PC-9 (cell line): ENCODE data around the gene GPATCH2. TPM values are rescaled to one million over a fixed set of nuclear protein-coding genes. Genes with fewer than 3 reads are reported as not detected.

ENCODE experiments used
- BruUV-seq: library from RNA; stranded (reverse); fragments of 400-500 nt; replicated peaks from 2 replicates; lab custom pipeline; 2021; lab: Mats Ljungman, UMichigan
- CTCF ChIA-PET: fragments of 300-600 bp; sonication (Branson Sonifier 250); formaldehyde crosslinking; loops from one replicate; lab custom pipeline; 2022; ENCODE audit warnings: antibody characterized with exemption; lab: Charles Lee
- POLR2A ChIA-PET: fragments of 300-600 bp; sonication (Branson Sonifier 250); formaldehyde crosslinking; loops from one replicate; lab custom pipeline; 2022; ENCODE audit warnings: antibody characterized with exemption; ENCODE audit not compliant: unreplicated experiment; lab: Charles Lee
- DNase-seq, 2 experiments: peaks; one replicate each; pipeline versions ENCODE4 v3.0.0 to v3.0.0-alpha.2; 2015 to 2022; ENCODE audit warnings: mixed read lengths in 1 of 2
- H2AFZ ChIP-seq: fragments of 200-600 bp; sonication (generic); 2 replicates; pipeline ENCODE4 v1.8.1; 2017; ENCODE audit warnings: antibody characterized with exemption
- H3F3A ChIP-seq: fragments of 200-600 bp; sonication (generic); 2 replicates; pipeline ENCODE4 v1.8.1; 2017; ENCODE audit warnings: antibody characterized with exemption, mild to moderate bottlenecking, low read depth; ENCODE audit not compliant: insufficient read depth
- H3K27ac ChIP-seq: fragments of 200-600 bp; sonication (generic); 2 replicates; pipeline ENCODE4 v1.6.1; 2016; ENCODE audit warnings: mixed run types
- H3K27me3 ChIP-seq: fragments of 200-600 bp; sonication (generic); 2 replicates; pipeline ENCODE4 v1.6.1; 2016; ENCODE audit warnings: low read depth, mixed run types; ENCODE audit not compliant: insufficient read depth
- H3K36me3 ChIP-seq: fragments of 200-600 bp; sonication (generic); 2 replicates; pipeline ENCODE4 v1.6.1; 2016; ENCODE audit warnings: low read depth, mixed run types
- H3K4me1 ChIP-seq: fragments of 200-600 bp; sonication (generic); replicated peaks from 2 replicates; pipeline ENCODE4 v1.6.1; 2016; ENCODE audit warnings: mixed run types; ENCODE audit not compliant: insufficient read depth
- H3K4me2 ChIP-seq: fragments of 200-600 bp; sonication (generic); 2 replicates; pipeline ENCODE4 v1.6.1; 2017; ENCODE audit warnings: mixed run types
- H3K4me3 ChIP-seq: fragments of 200-600 bp; sonication (generic); 2 replicates; pipeline ENCODE4 v1.6.1; 2016; ENCODE audit warnings: mixed run types
- H3K79me2 ChIP-seq: fragments of 200-600 bp; sonication (generic); 2 replicates; pipeline ENCODE4 v1.6.1; 2017; ENCODE audit warnings: low read depth, mixed run types
- H3K9me2 ChIP-seq: fragments of 200-600 bp; sonication (generic); 2 replicates; pipeline ENCODE4 v1.8.1; 2017; ENCODE audit warnings: mild to moderate bottlenecking; ENCODE audit not compliant: insufficient read depth
- H3K9me3 ChIP-seq: fragments of 200-600 bp; sonication (generic); 2 replicates; pipeline ENCODE4 v1.8.1; 2016; ENCODE audit warnings: low read depth; ENCODE audit not compliant: insufficient read depth
- H4K20me1 ChIP-seq: fragments of 200-600 bp; sonication (generic); 2 replicates; pipeline ENCODE4 v1.8.1; 2017; ENCODE audit not compliant: insufficient read depth
- EZH2 ChIP-seq: fragments of 200-600 bp; sonication (generic); IDR thresholded peaks from 2 replicates; pipeline ENCODE4 v1.8.0; 2017; ENCODE audit warnings: antibody characterized with exemption, low read depth
- intact Hi-C: fragments of 100-400 bp; cut with micrococcal nuclease; formaldehyde crosslinking; loops from one replicate; pipeline ENCODE4 v1.10.0; 2022; ENCODE audit not compliant: unreplicated experiment
- total RNA-seq: library from RNA; stranded (reverse); gene quantifications from 2 replicates; pipeline ENCODE4 v1.2.3, GENCODE V29; 2021
- TF ChIP-seq, protein P1 (sequence below): fragments of 200-600 bp; sonication (generic); conservative IDR thresholded peaks from 2 replicates; pipeline ENCODE4 v1.6.1; 2017; ENCODE audit warnings: mixed run types, antibody characterized with exemption, mild to moderate bottlenecking, moderate library complexity

GPATCH2 gene
- total RNA-seq, 1 experiment from 2014 or later: 14.8 TPM

DNA sequence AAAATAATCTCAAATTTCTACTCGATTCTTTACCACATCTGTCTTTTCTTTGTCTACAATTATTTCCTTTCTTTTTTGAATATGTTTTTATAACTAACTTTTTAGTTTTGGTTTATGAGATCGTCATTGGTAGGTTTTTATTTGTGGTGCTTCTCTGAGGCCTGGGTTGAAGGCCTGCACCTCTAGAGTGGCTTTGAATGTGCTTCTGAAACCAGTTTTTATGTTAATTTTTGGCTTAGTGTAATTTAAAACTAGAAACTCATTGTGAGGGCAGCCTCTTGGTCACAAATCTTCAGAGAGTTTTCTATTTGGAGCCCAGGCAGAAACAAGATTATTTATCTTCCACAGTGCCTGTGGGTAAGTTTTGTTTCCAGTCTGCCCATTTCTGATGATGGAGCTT lies 187.0 kb downstream of the GPATCH2 start:
- no TSS peak for BruUV-seq
- POLR2A ChIA-PET: no interaction called here
- CTCF ChIA-PET: no interaction called here

DNA sequence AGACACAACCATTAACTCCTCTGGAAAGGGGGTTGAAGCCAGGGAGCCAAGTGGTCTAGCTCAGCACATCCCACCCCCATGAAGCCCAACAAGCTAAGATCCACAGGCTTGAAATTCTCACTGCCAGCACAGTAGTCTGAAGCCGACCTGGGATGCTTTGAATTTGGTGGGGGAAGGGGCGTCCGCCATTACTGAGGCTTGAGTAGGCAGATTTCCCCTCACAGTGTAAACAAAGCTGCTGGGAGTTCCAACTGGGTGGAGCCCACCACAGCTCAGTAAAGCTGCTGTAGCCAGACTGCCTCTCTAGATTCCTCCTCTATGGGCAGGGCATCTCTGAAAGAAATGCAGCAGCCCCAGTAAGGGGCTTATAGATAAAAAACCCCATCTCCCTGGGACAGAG lies 193.5 kb downstream of the GPATCH2 start:
- intact Hi-C loops: no loop called here
- Histone ChIP-seq H3F3A (no peaks in the 10 kb centered on the region), H3K4me3 (no peak overlapping the region), H3K36me3 (no peaks in the 10 kb centered on the region), H3K4me1 (no peaks in the 10 kb centered on the region), H3K27me3 (no peaks in the 10 kb centered on the region), H4K20me1 (no peaks in the 10 kb centered on the region), H3K4me2 (no peak overlapping the region), H2AFZ (no peak overlapping the region), H3K9me3 (no peaks in the 10 kb centered on the region), H3K27ac (no peak overlapping the region), H3K79me2 (no peaks in the 10 kb centered on the region), H3K9me2 (peaks cover 3% of the 10 kb centered on the region; the same call in 1 of the 2 replicates)
- no TSS peak for BruUV-seq
- ChIA-PET CTCF (no interaction called here), POLR2A (no interaction called here)
- TF ChIP-seq, protein P1, sequence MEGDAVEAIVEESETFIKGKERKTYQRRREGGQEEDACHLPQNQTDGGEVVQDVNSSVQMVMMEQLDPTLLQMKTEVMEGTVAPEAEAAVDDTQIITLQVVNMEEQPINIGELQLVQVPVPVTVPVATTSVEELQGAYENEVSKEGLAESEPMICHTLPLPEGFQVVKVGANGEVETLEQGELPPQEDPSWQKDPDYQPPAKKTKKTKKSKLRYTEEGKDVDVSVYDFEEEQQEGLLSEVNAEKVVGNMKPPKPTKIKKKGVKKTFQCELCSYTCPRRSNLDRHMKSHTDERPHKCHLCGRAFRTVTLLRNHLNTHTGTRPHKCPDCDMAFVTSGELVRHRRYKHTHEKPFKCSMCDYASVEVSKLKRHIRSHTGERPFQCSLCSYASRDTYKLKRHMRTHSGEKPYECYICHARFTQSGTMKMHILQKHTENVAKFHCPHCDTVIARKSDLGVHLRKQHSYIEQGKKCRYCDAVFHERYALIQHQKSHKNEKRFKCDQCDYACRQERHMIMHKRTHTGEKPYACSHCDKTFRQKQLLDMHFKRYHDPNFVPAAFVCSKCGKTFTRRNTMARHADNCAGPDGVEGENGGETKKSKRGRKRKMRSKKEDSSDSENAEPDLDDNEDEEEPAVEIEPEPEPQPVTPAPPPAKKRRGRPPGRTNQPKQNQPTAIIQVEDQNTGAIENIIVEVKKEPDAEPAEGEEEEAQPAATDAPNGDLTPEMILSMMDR: no peak
- no peak for TF ChIP-seq EZH2
- DNase-seq: no peak

More for the DNA sequence above, 187.0 kb downstream of the GPATCH2 start:
- no peak overlapping the region for H2AFZ ChIP-seq
- H3K4me3 ChIP-seq: no peak overlapping the region
- no peaks in the 10 kb centered on the region for H3K4me1 ChIP-seq
- no peak overlapping the region for H3K27ac ChIP-seq
- no peaks in the 10 kb centered on the region; the same call in 1 of the 2 replicates for H4K20me1 ChIP-seq
- TF ChIP-seq, protein P1: no peak
- TF ChIP-seq EZH2: no peak
- DNase-seq: no peak
- no peaks in the 10 kb centered on the region for H3F3A ChIP-seq
- intact Hi-C loops: no loop called here
- no peaks in the 10 kb centered on the region for H3K9me2 ChIP-seq
- H3K79me2 ChIP-seq: no peaks in the 10 kb centered on the region
- H3K9me3 ChIP-seq: no peaks in the 10 kb centered on the region
- H3K36me3 ChIP-seq: no peaks in the 10 kb centered on the region
- no peak overlapping the region for H3K4me2 ChIP-seq
- H3K27me3 ChIP-seq: no peaks in the 10 kb centered on the region

DNA sequence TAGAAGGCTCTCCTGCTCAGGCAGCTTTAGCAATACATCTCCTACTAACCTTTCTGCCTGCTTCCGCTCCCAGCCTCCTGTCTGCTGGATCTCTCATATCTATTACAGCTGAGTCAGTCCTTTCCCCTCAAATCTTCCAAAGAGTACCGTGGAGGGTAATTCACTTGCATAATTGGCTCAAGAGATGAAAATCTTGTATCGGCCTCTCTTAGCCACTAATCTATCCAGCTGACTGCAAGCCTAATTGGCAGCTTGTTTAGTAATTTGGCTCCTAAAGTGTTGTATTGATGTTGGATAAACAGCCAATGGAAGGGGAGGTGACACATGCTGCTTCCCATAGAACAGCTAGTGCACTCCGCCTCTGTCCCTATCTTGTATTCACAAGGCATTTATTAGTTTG lies 195.7 kb downstream of the GPATCH2 start:
- Histone ChIP-seq H3K79me2 (no peaks in the 10 kb centered on the region), H3K9me2 (peaks cover 5% of the 10 kb centered on the region; the same call in 1 of the 2 replicates), H2AFZ (no peak overlapping the region), H3K4me1 (no peaks in the 10 kb centered on the region), H3K4me3 (no peak overlapping the region), H3K4me2 (no peak overlapping the region), H3K36me3 (no peaks in the 10 kb centered on the region), H3K27me3 (no peaks in the 10 kb centered on the region), H3K9me3 (no peaks in the 10 kb centered on the region), H3K27ac (no peak overlapping the region), H3F3A (no peaks in the 10 kb centered on the region), H4K20me1 (no peaks in the 10 kb centered on the region)
- TF ChIP-seq EZH2: no peak
- TF ChIP-seq, protein P1: no peak
- DNase-seq: no peak
- BruUV-seq: no TSS peak
- POLR2A ChIA-PET: no interaction called here
- intact Hi-C loops: no loop called here
- CTCF ChIA-PET: no interaction called here
